ENCODE results near the gene NPHP3. TPM values are rescaled to one million over a fixed set of nuclear protein-coding genes. Genes with fewer than 3 reads are reported as not detected.

NPHP3 gene
- total RNA-seq, 1 donor from 2014 or later: 19.8 TPM

DNA sequence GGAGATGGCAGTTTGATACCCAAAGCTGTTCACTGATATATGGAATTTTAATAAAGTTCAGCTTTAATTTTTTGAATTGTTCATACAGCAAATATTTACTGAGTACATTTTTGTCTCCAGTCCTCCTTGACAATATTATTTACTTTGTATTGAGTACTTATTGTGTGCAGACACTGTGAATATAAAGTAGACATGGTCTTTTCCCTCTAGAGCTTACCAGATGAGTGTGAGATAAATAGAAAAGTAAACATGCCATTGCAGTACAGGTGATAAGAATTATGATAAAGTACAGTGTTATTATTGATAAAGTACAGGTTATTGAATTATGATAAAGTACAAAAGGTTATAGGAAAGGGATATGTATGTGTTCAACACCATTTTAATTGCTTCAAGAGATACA lies 60.0 kb downstream of the NPHP3 start:
- no peak overlapping the region for H3K4me3 ChIP-seq (ENCODE audit: low read depth, low read length)
- no peak for DNase-seq (ENCODE audit: low read depth)

DNA sequence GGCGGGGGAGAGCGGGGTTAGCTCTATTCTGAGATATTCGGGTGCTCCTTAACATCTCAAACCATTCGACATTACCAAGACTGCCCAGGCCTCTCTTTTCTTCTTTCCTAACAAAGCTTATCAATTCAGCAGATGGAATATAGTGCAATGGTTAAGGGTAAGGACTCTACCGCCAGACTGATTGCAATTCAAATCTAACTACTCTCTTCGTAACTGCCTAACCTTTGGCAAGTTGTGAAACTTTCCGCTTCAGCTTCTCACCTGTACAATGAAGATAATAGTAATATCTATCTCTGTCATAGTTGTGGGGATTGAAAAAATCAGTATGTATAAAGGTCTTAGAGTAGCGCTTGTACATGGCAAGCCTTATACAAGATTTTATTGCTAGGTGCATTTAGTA lies 61.1 kb downstream of the NPHP3 start:
- TF ChIP-seq, protein P1, sequence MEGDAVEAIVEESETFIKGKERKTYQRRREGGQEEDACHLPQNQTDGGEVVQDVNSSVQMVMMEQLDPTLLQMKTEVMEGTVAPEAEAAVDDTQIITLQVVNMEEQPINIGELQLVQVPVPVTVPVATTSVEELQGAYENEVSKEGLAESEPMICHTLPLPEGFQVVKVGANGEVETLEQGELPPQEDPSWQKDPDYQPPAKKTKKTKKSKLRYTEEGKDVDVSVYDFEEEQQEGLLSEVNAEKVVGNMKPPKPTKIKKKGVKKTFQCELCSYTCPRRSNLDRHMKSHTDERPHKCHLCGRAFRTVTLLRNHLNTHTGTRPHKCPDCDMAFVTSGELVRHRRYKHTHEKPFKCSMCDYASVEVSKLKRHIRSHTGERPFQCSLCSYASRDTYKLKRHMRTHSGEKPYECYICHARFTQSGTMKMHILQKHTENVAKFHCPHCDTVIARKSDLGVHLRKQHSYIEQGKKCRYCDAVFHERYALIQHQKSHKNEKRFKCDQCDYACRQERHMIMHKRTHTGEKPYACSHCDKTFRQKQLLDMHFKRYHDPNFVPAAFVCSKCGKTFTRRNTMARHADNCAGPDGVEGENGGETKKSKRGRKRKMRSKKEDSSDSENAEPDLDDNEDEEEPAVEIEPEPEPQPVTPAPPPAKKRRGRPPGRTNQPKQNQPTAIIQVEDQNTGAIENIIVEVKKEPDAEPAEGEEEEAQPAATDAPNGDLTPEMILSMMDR (conservative IDR thresholded peaks at IDR 0.05; ENCODE audit: low read depth, low read length): no peak
- peak overlapping the region; percentile 89 for H3K4me3 ChIP-seq (ENCODE audit: low read depth, low read length)
- DNase-seq (ENCODE audit: low read depth): no peak

More for the DNA sequence above, 60.0 kb downstream of the NPHP3 start:
- TF ChIP-seq, protein P1 (conservative IDR thresholded peaks at IDR 0.05; ENCODE audit: low read depth, low read length): no peak

DNA sequence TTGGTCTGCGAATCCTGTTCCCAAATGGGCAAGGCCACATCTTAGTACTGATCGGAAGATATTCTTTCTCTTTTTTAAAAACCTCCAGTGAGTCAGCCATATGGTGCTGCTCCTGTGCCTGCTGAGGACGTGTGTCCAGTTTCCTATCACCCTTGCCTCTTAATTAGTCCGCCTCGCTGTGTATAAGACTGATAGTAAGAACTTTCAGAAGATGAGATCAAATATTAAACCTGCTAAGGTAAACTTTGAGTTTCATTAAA lies 61.5 kb downstream of the NPHP3 start:
- no peak for DNase-seq (ENCODE audit: low read depth)
- peak overlapping the region; percentile 89 for H3K4me3 ChIP-seq (ENCODE audit: low read depth, low read length)
- TF ChIP-seq, protein P1 (conservative IDR thresholded peaks at IDR 0.05; ENCODE audit: low read depth, low read length): no peak

DNA sequence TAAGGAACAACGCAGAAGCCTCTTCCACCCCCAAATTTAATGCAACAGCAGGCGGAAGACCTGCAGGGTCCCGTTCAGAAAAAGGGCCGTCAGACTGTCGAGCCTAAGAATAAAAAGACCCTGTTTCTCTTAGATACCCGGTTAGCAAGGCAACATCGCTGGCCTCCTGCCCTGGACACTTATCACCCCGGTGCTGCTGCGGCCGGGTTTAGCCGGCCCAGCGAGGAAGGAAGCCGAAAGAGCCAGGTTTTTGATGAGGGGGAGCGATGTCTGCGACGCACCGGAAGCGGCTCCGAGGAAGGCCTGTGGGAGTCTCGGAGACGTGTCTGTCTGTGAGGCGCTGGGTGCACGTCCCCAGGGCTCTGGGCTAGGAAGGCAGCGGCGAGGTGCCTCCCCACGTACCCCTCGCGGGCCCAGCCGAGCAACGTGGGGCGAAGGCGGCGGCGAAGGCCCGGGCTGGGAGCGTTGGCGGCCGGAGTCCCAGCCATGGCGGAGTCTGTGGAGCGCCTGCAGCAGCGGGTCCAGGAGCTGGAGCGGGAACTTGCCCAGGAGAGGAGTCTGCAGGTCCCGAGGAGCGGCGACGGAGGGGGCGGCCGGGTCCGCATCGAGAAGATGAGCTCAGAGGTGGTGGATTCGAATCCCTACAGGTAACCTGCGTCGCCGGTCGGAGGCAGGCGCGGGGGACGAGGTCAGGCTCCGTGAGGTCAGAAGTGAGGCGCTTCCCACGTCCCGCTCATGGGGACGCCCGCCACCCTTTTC lies 62.0 kb downstream of the NPHP3 start, which contains the start of gene UBA5:
Gene UBA5, plus strand, starts transcription at position 278 of the 759 bp plus-strand sequence. Its CDS starts 209 bp downstream, at position 487.
- H3K4me3 ChIP-seq (ENCODE audit: low read depth, low read length): peak within 1 kb of the TSS; percentile 89
- TF ChIP-seq, protein P1 (conservative IDR thresholded peaks at IDR 0.05; ENCODE audit: low read depth, low read length): no peak
- no peak for DNase-seq (ENCODE audit: low read depth)

DNA sequence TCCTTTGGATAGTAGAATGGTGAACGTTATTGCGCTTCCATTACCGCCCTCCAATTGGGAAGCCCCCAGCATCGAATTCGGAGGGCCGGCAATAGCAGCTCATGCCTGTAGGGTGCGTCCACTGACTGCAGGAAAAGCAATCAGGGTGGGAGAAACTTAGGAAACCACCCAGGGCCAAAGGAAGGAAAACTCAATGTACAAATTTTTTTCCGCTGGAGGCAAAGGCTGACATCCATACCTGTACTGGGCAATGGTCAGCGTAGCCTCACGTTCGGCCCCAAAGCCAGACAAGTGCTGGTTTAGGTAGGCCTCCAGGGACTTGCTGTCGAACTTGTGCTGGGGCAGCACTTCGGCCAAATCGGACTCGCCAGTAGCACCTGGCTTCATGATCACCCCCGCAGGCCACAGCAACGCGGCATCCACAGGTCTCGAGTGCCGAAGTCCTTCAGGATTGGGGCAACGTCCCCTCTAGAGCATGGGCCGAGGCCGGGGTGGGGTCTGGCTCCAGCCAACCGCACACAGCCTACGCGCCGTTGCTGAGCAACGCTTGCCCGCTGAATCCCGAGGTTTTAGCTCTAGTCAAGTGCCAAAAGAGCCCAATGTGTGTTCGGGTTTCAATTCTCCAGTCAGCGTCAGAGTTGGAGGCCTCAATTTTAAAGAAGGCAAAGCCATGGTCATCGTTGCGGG lies 62.7 kb downstream of the NPHP3 start, which contains the start of gene ACAD11:
Gene ACAD11, minus strand, starts transcription at position 445 of the 687 bp plus-strand sequence. Its CDS starts 58 bp downstream, at position 387.
- peak within 1 kb of the TSS; percentile 89 for H3K4me3 ChIP-seq (ENCODE audit: low read depth, low read length)
- TF ChIP-seq, protein P1 (conservative IDR thresholded peaks at IDR 0.05; ENCODE audit: low read depth, low read length): peak; percentile 63
- no peak for DNase-seq (ENCODE audit: low read depth)

DNA sequence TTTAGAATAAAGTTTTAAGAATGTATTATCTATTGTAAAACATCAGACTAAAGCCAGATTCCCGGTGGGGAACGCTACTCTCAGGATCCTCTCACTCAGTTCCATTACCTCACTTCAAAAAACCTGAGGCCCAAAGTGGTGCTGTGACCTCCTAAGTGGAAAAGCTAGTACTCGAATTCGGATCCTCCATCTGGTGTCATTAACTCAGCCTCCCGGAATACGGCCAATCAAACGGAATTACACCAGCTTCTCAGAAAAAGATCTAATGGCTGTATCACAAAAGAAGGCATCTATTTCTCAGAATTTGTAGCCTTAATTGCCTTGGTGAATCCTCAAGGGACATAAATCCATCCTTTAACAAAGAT lies 63.2 kb downstream of the NPHP3 start:
- peak overlapping the region; percentile 89 for H3K4me3 ChIP-seq (ENCODE audit: low read depth, low read length)
- TF ChIP-seq, protein P1 (conservative IDR thresholded peaks at IDR 0.05; ENCODE audit: low read depth, low read length): no peak
- no peak for DNase-seq (ENCODE audit: low read depth)

All from epithelial cell of proximal tubule (primary cell).